HuH-7 (cell line): ENCODE results near the gene FAM240A.

Source experiments
- DNase-seq: peaks from one replicate; pipeline ENCODE4 v3.0.0; 2011; ENCODE audit warnings: low spot score

The FAM240A gene

DNA sequence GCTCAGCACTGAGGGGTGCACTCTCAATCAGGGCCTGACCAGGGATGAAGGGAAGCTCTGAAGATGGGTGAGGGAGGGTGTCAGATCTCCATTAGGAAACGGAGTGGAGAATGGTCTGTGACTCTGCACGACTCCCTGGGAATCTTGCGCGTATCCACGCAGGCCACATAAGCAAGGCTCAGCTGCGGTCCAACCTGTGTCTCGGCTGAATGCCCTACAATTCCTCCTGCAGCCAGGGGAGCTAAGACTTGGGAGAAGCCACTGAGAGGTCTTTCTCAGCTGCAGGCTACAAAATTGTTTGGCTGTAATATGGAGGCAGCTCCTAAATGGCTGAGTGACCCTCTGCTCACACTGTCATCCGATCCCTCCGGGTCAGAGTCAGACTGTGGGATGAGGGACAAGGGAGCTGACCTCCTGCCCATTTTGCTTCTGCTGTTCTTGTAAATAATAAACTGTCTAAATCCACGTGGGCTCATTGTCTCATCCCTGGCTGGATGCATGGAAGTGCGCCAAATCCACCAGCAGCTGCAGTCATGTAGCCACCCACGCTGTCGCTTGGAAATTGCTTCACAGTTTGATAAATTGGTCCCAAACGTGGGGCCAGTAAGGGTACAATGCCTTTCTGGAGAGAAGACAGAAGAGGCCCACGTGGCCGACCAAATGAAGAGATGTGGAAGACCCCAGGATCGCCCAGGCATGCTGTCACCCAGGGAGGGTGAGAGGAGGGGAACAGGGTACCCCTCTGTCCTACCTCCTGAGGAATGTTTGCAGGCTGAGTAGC, 50.6 kb downstream of the FAM240A start:
- DNase-seq: peak; percentile 12

DNA sequence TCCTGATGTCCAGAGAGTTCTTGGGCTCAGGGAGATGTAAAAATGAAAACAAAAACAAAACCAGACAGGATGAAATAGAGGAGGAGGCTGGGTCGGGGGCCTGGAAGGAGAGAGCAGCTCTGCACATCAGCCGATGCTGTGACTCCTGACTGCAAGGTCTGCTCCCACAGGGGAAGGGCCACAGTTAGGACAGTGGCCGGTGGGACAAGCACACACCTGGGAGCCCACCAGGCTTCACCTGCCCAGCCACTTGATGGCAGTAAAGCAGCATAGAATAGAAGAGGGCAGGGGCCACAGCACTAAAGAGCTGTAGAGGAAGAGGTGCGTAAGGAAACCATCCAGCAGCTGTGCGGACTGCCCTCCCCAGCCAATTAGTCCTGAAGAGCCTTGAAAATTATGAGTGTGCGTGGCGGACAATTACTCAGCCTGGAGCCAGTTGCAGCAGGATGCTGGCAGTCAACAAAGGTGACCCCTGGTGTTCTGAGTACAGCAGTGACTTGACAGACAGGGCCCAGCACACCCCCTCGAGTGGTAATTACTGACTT, 51.3 kb downstream of the FAM240A start:
- peak; percentile 34 for DNase-seq

DNA sequence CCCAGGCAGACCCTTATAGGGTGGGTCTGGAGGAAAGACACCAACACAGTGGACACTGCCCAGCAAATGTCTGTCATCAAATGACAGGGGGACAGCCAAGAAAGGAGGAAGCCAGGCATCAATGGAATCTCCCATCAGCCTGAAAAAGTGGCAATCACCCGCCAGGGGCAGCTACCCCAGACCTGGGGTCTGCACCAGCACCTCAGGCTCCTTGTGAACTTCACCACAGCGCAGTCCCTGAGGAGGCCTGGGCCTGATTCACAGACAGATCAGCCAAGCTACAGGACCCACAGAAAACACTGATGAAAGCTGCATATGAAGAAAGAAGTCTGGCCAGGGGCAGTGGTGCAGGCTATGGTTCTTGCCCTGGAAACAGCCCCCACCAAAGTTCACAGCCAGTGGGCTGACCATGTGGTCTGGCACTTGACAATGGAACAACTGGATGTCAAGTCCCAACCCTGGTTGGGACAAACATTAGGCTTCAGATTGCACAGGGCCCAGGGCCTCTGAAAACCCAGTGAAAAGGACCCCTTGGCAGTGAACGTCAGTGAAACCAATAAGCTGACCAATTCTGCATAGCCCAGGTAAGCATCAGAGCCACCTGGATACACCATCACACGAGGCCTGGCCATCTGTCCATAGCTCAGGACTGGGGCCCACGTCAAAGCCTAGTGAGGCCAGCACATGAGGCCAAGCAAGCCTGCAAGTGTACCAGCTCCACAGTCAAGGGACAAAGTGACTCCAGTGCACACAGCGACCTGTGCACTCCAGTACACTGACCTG, 52.1 kb downstream of the FAM240A start:
- no peak for DNase-seq

DNA sequence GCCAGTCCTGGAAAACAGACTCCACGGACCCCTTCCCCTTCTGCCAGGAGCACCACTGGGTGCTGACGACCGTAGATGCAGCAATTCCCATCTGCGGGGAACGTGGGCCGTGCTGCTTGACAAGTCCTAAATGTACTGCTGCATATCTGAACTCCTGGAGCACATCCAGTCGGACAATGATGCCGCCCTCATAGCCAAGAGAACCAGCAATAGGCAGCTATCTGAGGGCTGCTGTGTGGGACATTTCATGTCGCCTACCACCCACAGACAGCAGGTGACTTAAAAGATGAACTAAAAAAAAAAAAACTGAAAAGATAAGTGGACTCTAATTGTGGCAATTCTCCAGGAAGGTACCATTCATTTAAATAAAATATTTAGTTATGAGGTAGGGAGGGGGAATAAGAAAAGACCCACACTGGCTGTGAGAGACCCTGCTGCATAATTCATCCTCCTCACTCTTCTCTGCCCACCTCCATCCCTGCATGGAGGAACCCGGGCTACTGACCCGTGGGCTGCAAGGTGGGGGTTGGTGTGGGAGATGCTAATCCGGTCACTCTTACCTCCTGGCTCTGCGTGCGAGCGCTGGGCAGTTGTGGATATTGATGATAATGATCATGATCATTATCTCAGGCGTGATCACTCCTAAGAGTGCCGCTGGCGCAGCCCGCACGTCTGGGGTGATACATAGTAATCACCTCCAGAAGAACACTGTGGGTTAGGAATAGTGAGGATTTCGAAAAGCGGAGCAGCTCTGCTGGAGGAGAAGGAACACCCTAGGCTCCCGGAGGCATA, 52.8 kb downstream of the FAM240A start:
- DNase-seq: no peak

DNA sequence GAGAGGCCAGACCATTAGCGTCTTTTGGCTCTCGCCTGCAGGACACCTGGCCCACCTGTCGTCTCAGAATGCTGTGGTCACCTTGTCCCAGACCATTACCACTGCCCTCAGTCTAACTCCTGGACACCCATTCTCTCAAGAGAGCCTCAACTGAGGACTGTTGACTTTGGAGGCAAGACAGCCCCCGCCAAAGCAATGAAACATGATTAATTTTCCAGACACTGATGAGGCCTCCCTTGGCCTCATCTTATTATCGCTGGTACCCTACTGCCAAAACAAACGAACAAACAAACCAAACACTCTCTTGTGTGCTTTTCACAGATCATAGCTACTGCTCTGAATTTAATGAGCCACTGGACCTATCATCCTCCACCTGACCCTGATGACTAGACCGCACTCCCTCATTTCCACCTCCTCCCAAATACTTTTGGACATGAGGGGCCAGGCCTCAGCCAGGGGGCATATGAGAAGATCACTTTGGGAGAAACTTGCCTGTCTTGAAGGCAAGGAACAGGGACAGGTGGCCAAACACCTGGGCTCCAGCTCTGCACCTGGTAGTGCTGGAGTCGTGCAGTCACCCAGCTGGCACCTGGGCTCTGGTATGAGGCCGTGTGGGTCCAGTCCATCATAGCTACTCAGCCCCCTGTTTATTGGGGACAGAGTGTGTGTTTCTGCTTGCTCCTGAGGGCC, 53.6 kb downstream of the FAM240A start:
- no peak for DNase-seq

DNA sequence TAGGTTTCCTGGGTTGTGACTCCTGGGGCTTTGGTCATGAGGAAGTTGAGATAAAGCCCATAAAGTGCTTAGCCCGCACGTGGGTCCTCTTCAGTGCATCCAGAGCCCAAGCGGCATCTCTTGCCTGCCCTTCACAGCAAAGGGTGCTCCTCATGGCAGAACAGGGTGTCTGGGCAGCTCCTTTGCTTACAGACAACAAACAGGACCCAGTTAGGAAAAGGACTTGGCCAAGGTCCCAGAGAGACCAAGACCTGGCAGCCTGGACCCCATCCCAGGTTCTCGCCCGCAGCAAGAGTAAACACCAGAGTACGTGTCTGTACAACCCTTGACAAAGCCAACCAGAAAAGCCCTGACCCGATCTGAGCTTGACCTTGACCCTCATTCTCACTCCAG, 54.1 kb downstream of the FAM240A start:
- DNase-seq: peak; percentile 10

DNA sequence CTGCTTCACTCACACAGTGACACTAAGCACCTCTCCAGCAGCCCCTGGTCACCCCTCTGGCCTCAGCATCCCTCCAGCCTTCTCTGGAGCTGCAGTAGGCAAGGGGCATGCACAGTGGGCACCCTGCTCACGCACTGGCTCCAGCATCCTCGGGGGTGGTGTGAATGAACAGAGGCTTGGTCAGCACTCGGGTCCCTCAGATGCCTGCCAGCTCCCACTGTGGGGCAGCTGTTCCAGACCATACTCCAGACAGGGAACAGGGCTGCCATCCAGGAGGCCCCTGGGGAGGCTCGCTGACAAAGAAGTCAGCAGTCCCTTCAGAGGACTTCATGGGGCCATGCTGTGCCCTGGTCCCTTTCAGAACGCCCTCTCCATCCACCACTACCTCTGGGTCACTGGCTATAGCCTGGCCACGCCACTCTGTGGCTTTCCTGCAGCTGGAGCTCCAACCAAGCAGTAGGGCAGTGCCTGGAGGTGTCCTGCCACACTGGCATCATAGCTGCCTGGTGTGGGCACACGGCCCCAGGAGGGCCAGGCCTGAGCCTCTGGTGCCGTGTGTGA, 54.8 kb downstream of the FAM240A start:
- DNase-seq: peak; percentile 10

DNA sequence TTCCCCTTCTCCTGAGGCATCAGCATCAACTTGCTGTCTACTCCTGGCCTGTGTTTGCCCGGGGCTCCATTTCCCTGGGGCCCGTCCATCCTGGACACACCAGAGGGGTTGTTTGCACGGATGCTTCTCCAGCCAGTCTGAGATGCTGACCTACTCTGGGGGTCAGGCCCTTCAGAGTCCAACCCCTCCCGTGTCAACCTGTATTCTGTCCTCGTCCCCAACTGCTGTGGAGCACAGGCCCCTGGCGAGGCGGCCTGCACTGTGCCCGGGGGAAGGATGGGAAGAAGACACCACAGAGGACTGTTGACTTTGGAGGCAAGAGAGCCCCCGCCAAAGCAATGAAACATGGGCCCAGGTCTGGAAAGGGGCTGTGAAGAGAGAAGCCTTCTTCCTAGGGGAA, 55.3 kb downstream of the FAM240A start:
- no peak for DNase-seq

DNA sequence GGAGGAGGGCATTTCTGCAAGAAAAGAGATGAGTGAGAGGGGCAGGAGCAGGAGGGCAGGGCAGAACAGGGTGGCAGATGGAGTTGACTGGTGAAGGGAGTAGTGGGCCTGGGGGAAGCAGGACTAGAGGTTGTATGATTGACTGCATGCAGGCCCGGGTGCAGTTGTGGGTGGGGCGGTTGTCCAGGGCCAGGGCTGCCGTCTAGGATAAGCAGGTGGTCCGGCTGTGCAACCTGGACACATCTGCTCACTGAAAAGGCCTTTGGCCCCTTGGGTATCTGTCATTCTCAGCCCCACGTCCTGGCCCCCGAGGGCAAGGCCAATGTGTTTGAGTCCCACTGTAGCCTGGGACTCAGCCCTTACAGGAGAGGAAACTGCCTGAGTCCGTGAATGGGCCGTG, 55.8 kb downstream of the FAM240A start:
- DNase-seq: no peak

DNA sequence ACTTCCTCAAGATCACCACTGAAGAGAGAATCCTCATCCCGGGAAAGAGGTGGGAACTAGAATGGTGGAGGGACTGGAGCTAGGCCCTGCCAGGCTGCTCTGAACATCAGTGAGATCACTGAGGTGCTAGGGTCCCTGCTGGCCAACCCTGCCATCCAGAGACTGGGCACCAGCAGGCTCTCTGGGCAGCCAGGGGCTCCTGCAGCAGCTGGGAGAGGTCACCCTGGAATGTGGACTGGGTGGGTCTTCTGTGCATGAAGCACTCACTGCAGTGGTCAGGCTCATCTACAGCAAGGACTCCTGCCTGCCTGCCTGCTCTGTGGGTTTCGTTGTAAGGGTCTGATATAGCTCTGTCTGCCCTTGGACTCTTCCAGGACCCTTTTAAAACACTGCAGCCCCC, 56.3 kb downstream of the FAM240A start:
- DNase-seq: no peak

DNA sequence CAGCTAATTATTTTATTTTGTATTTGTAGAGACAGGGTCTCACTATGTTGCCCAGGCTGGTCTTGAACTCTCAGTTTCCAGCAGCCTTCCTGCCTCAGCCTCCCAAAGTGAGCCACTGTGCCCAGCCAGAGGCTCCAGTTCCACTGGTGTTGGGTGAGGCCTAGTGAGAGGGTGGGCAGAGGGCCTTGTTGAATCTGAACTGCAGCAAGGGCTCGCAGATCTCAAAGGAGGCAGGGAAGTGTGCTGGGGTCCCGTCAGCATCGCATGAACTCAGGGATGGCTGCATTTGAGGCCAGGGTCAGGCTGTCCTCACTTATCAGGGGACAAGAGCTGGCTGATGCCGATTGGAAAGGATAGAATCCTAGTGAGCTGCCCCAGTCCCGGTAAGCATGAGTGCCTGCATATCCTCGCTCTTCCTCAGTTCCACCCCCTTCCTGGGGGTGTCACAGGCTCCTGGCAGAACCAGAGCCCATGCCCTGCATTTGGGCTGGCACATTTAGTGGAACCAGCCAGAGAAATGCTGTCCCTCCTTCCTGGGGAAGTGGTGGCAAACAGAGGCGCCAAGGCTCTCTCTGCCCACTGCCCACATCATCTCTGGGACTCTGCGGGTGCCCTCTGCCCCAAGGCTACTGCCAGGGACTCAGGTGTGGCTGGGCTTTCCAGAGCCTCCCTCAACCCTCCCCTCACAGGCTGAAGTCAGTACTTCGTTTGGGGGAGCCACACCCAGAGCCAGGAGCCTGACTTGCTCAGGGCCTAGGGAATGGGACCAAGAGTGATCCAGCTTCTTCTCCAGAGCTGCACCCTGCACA, 57.1 kb downstream of the FAM240A start:
- DNase-seq: no peak

DNA sequence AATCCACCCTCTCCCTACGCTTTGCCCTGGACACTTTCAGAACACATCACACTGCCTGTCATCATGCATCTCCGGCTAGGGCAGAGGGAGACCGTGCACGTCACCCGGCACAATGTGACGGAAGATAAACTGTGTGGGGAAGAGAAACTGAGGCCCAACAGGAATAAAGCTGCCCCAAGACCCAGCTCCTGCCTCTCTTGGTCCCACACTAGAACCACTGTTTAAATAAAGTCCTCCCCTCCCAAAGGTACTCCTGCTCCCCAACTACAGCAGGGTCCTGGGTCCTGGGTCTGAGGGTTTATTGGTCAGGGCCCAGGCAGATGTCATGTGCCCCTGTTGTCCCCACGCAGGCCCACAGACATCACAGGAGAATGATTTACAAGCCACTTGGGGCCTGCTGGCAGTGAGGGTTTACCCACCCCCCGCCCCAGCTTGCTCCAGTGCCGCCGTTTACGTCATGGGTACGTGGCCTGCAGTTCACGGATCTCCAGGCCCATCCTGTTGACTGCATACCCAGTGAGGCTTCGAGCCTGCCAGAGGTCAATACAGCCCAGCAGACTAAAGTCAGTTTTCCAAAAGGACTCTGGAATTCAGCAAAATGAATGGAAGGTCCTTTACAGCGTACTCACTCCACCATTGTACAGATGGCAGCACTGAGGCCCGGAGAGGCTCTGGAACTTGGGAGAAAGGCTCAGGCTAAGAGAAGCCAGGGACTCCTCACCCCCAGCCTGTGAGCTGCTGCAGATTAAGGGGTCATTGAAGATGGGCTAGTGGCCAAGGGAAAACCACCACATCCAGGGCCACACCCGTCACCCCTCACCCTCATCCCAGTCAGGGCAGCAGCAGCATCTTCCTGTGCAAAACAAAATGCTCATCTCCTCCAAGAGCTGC, 57.9 kb downstream of the FAM240A start:
- no peak for DNase-seq

DNA sequence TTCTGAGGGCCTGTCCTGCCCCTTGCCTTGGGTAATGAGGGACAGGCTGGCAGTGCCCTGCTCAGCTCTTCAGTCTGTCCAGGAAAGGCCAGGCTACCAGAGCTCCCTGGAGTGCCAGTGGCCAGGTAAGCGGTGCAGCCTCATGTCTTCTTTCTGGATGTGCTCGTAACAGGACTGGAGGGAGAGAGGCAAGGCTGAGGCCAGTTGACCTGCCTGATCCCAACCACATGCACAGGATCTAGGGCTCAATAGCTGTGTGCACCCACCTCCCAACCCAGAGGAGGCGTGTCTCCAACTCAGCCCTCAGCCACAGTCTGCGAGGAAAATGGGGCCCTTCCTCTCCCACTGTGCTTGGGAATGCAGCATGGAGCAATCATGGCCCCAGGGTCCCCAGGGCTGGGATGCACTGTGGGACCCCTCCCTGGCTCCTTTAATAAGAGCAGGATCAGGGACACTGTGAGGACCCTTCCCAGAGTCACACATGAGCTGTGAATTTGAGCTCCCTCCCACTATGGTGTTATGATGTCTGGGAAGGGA, 58.6 kb downstream of the FAM240A start:
- DNase-seq: no peak

DNA sequence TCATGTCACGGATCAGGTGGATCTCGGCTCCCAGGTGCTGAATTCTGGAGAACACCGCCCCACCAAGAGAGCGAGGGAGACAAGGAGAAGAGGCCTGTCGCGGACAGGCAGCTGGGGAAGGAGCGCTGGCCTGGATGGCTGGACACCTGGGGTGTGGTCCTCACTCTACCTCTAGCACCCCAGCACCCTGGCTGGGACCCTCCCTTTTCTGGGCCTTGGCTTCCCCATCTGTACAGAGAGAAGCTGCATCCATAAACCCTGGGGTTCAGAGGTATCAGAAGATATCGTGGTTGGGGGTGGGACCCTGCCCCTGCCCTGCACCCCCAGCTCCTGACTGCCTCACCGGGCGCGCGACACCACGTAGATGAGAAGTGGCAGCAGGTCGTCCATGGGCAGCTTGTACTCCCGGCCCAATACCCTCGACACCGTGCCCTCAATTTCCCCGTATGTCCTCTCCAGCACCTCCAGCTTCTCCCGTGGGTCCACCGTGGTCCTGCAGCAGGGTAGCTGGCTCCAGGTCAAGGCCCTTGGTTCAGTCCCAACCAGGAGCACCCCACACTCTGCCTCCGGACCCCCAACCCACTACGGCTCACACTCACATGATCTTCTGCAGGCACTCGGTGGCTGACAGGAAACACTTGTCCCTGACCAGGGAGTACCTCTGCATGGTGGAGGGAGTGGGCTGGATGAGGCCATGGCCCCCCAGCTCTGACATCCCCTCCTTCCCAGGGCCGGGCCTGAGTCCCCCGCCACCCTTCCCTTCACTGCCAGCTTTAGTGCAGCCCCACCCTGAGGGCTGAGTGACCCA, 59.4 kb downstream of the FAM240A start:
- no peak for DNase-seq

DNA sequence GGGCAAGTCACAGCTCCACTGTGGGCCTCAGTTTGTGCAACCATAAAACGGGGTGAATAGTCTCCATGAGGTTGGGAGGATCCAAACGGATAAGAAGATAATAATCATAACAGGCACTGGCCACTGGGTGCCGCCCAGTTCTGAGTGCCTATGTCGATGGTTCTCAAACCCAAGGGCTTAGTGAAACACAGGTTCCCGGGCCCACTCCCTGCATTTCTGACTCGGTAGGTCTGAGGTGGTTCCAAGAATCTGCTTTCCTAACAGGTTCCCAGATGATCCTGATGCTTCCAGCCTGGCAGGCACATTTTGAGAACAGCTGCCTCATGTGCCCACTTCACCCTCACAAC, 60.0 kb downstream of the FAM240A start:
- DNase-seq: no peak

DNA sequence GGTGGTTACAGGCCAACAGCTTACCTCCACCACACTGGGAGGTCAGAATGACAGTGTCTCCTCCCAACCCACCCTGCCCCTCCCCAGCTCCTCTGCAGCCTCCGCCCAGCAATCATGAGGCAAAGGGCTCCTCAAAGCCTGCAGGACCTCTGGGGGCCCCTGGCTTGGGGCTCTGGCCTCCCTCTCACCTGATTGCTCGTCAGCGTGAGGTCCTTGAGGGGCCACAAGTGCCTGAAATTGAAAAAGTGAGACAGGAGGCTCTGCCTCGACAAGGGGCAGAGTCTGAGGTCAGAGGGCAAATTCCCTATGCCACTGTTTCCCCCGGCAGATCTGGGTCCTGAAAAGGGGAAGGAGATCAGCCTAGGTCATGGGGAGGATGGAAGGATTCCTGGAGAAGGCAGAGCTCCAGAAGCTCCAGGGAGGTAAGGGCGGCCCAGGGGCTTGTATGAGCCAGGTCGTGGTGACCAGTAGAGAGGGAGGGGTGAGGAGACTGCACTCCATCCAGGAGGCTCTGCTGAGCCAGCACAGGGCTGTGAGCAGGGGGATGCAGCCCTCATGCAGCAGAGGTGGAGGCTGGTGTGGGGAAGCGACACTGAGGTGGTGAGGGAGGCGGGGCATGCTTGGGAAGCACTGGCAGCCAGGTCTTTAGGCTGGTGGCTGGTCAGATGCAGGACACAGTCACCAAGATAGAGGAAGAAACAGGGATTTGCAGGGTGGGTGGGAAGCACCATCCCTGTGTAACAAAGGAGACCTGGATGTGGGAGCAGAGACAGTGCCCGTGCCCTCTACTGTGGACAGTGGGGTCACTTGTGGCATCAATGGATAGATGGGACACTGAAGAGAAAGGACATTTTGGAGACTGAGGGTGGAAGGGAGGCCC, 61.1 kb downstream of the FAM240A start:
- DNase-seq: no peak

DNA sequence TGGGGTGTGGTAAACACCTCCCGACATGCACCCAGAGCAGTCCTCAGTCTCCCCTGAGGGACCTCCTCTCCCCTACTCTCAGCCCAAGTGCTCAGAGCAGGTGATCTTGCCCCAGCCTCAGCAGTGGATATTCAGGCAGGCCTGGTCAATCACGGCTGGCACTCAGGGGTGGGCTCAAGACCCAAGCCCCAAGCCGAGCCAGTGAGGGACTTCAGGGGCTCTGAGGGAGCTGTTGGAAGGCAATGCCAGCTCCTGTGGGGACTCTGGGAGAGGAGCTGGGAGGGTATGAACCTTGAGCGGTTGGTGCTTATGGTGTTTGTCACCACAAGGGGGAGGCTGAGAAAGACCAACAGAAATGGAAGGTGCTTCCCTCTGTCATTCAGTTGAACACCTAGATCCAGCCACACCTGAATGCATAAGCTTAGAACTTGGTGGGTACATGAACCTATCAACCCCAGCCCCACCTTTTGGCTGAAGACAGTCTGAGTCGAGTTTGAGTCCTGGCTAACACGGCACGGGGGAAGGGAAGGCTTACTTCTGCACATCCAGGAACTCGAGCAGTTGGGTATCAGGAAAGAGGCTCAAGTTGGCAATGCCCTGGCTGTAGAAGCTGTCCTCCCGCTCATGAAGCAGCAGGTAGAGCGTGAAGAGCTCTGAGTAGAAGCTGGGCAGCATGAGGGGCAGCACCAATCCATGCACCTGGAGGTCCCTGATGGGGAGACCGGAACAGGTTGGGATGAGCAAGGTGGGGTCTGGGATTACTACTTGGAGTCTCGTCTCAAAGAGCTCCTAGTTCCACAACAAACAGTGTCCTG, 61.9 kb downstream of the FAM240A start:
- DNase-seq: peak; percentile 62
